ENCODE measurements around the gene UNC5C. TPM values are rescaled to one million over a fixed set of nuclear protein-coding genes. Genes with fewer than 3 reads are reported as not detected.

The UNC5C gene
- total and polyA plus RNA-seq, 10 donors, result 0.43 to 15.7 (median 7.8) TPM

- TF ChIP-seq CTCF (IDR thresholded peaks at IDR 0.05 in 8 of 11, conservative IDR thresholded peaks at IDR 0.05 in 3 of 11) (no peak), POLR2AphosphoS5 (IDR thresholded peaks at IDR 0.05) (no peak), POLR2A (IDR thresholded peaks at IDR 0.05) (no peak)
- intact Hi-C loops (cut with DNase I; ENCODE audit: low total_unique reads), result no loop called here
- Histone ChIP-seq H3K27ac (no peak overlapping the region), H3K36me3 (no peaks in the 10 kb centered on the region), H3K9me3 (no peaks in the 10 kb centered on the region), H3K4me1 (no peaks in the 10 kb centered on the region), H3K27me3 (replicated peaks in 1 of 7) (no peaks in the 10 kb centered on the region), H3K4me3 (no peak overlapping the region)
- no peak for DNase-seq
These were observed 281.7 kb downstream of the UNC5C start for GRCh38 chr4:95267081-95267480.

GRCh38 chr4:95265814-95266740 is 282.7 kb downstream of the UNC5C start:
- intact Hi-C loops (cut with DNase I; ENCODE audit: low total_unique reads), result no loop called here
- WGBS, 5 donors, result 77 to 89% (median 85%) methylated on average over 5 of the region's 5 CpGs
- no peak for TF ChIP-seq POLR2A (IDR thresholded peaks at IDR 0.05)
- TF ChIP-seq POLR2AphosphoS5 (IDR thresholded peaks at IDR 0.05), result no peak
- no peak for TF ChIP-seq CTCF (IDR thresholded peaks at IDR 0.05 in 8 of 11, conservative IDR thresholded peaks at IDR 0.05 in 3 of 11)
- Histone ChIP-seq H3K27ac (no peak overlapping the region), H3K9me3 (no peaks in the 10 kb centered on the region), H3K27me3 (replicated peaks in 1 of 7) (no peaks in the 10 kb centered on the region), H3K36me3 (no peaks in the 10 kb centered on the region), H3K4me1 (no peaks in the 10 kb centered on the region), H3K4me3 (no peak overlapping the region)
- no peak for DNase-seq

- intact Hi-C loops (cut with DNase I; ENCODE audit: low total_unique reads), result no loop called here
- WGBS, 5 donors, result 84 to 97% (median 90%) methylated on average over 2 of the region's 2 CpGs
These were observed 283.9 kb downstream of the UNC5C start for GRCh38 chr4:95264843-95265242.

More at GRCh38 chr4:95264843-95265242, 283.9 kb downstream of the UNC5C start:
- H3K27ac ChIP-seq, result no peak overlapping the region
- no peak for DNase-seq
- H3K9me3 ChIP-seq, result no peaks in the 10 kb centered on the region
- H3K36me3 ChIP-seq, result no peaks in the 10 kb centered on the region
- H3K4me3 ChIP-seq, result no peak overlapping the region
- H3K4me1 ChIP-seq, result no peaks in the 10 kb centered on the region
- no peaks in the 10 kb centered on the region for H3K27me3 ChIP-seq (replicated peaks in 1 of 7)
- TF ChIP-seq POLR2AphosphoS5 (IDR thresholded peaks at IDR 0.05) (no peak), CTCF (IDR thresholded peaks at IDR 0.05 in 8 of 11, conservative IDR thresholded peaks at IDR 0.05 in 3 of 11) (no peak), POLR2A (IDR thresholded peaks at IDR 0.05) (no peak)

Data from spleen (tissue), 11 donors.